Activated T-cell treated with anti-CD3 and anti-CD28 coated beads for 24 hours (primary cell): ENCODE data around the gene GPR148.

ENCODE experiments used
- DNase-seq: peaks from one replicate; pipeline ENCODE4 v3.0.0-alpha.2; 2020; ENCODE audit warnings: low read depth

Gene GPR148

GRCh38 chr2:130769343-130769907, 40.6 kb downstream of the GPR148 start:
- no peak for DNase-seq

GRCh38 chr2:130776550-130776949, 47.7 kb downstream of the GPR148 start:
- no peak for DNase-seq

GRCh38 chr2:130778781-130779180, 49.9 kb downstream of the GPR148 start:
- no peak for DNase-seq
